GM21526 (cell line): Measurements from ENCODE around the gene SH3GL1.

Experiments used
- ATAC-seq: cut with Tn5 transposase; IDR thresholded peaks from one replicate; pipeline ENCODE4 v1.9.1; 2021; ENCODE audit warnings: moderate library complexity; ENCODE audit not compliant: unreplicated experiment, low FRiP score

Gene SH3GL1

GRCh38 chr19:4431808-4432674 lies 31.7 kb upstream of the SH3GL1 start:
- no peak for ATAC-seq

- no peak for ATAC-seq
Measured at GRCh38 chr19:4431296-4431695, 30.9 kb upstream of the SH3GL1 start.

- no peak for ATAC-seq
Measured at GRCh38 chr19:4430760-4431159, 30.4 kb upstream of the SH3GL1 start.

- no peak for ATAC-seq
Measured at GRCh38 chr19:4429771-4430171, 29.4 kb upstream of the SH3GL1 start.

- no peak for ATAC-seq
Measured at GRCh38 chr19:4429256-4429655, 28.9 kb upstream of the SH3GL1 start.

GRCh38 chr19:4428326-4428975 lies 28.1 kb upstream of the SH3GL1 start:
- ATAC-seq: no peak

GRCh38 chr19:4425537-4425936 lies 25.2 kb upstream of the SH3GL1 start:
- ATAC-seq: no peak

- no peak for ATAC-seq
Measured at GRCh38 chr19:4423416-4424126, 23.2 kb upstream of the SH3GL1 start.

GRCh38 chr19:4416268-4416667 lies 15.9 kb upstream of the SH3GL1 start:
- no peak for ATAC-seq

GRCh38 chr19:4415352-4415751 lies 15.0 kb upstream of the SH3GL1 start:
- ATAC-seq: no peak

GRCh38 chr19:4414800-4415321 lies 14.5 kb upstream of the SH3GL1 start:
- no peak for ATAC-seq

- no peak for ATAC-seq
Measured at GRCh38 chr19:4414144-4414799, 13.9 kb upstream of the SH3GL1 start.

GRCh38 chr19:4413588-4413987 lies 13.2 kb upstream of the SH3GL1 start:
- no peak for ATAC-seq

GRCh38 chr19:4409123-4409933 lies 9.0 kb upstream of the SH3GL1 start:
- no peak for ATAC-seq

- ATAC-seq: no peak
Measured at GRCh38 chr19:4406626-4407025, 6.3 kb upstream of the SH3GL1 start.

- no peak for ATAC-seq
Measured at GRCh38 chr19:4405977-4406376, 5.6 kb upstream of the SH3GL1 start.

- no peak for ATAC-seq
Measured at GRCh38 chr19:4403005-4403761, 2.8 kb upstream of the SH3GL1 start.

GRCh38 chr19:4402171-4403004 lies 2.0 kb upstream of the SH3GL1 start, which contains the start of gene CHAF1A:
TSS of gene CHAF1A (plus strand) at chr19:4402640. CDS start at chr19:4402763, 123 bp downstream.
- peak; percentile 67 for ATAC-seq
